Peyer's patch (tissue), 4 donors: Measurements from ENCODE around the gene MTMR12. TPM values are rescaled to one million over a fixed set of nuclear protein-coding genes. Genes with fewer than 3 reads are reported as not detected.
A peak's percentile ranks its signal among the peaks of the same experiment; 100 is the strongest.

Source experiments
- DNase-seq, 3 donors: peaks; one replicate each; pipeline ENCODE4 v3.0.0-alpha.2; 2017 to 2019
- H3K27ac ChIP-seq, 4 donors: fragments of 200-600 bp; sonication (generic); one replicate each; pipeline ENCODE4 v1.5.1; 2016 to 2019
- H3K27me3 ChIP-seq, 2 donors: fragments of 200-600 bp; sonication (generic); one replicate each; pipeline ENCODE4 v1.5.1; 2019
- H3K36me3 ChIP-seq, 3 donors: fragments of 200-600 bp; sonication (generic); one replicate each; pipeline ENCODE4 v1.5.1; 2016 to 2019
- H3K4me1 ChIP-seq, 4 donors: fragments of 200-600 bp; sonication (generic); one replicate each; pipeline ENCODE4 v1.5.1; 2016 to 2019
- H3K4me3 ChIP-seq, 4 donors: fragments of 200-600 bp; sonication (generic); 1 replicate in 3 of 4; 2 replicates in 1 of 4; pipeline ENCODE4 v1.5.1; 2016 to 2019; ENCODE audit warnings: mild to moderate bottlenecking in 1 of 4
- H3K9me3 ChIP-seq, 4 donors: fragments of 200-600 bp; sonication (generic); one replicate each; pipeline ENCODE4 v1.5.1; 2016 to 2019; ENCODE audit warnings: mild to moderate bottlenecking in 1 of 4
- CTCF ChIP-seq, 6 experiments: fragments of 450-650 bp in 4 of 6; fragments of 200-600 bp in 2 of 6; sonication (generic) in 1 of 6; IDR thresholded peaks; one replicate each; pipeline ENCODE4 v1.5.1; 2017 to 2019; ENCODE audit warnings: antibody characterized with exemption in 6 of 6, mild to moderate bottlenecking in 3 of 6, moderate library complexity in 1 of 6
- POLR2A ChIP-seq, 2 donors: fragments of 450-650 bp; IDR thresholded peaks; one replicate each; pipeline ENCODE4 v1.5.1; 2017; ENCODE audit warnings: antibody characterized with exemption in 2 of 2, mild to moderate bottlenecking in 2 of 2, moderate library complexity in 2 of 2
- total RNA-seq, 4 donors: library from RNA; depleted of rRNA; stranded (reverse); fragments of >200 nt; gene quantifications; one replicate each; pipeline ENCODE4 v1.1.0, GENCODE V29; 2016

MTMR12 gene
- total RNA-seq, 4 donors from 2014 or later = 16.0 to 43.7 (median 24.0) TPM

- no peaks in the 10 kb centered on the region for H3K9me3 ChIP-seq
- DNase-seq = no peak
- peaks cover 0 to 47% (median 0%) of the 10 kb centered on the region in 3 donors for H3K36me3 ChIP-seq
- no peaks in the 10 kb centered on the region for H3K27me3 ChIP-seq
- no peak overlapping the region for H3K4me3 ChIP-seq
- peak overlapping the region in 1 of 4 donors; percentile 22 for H3K27ac ChIP-seq
- H3K4me1 ChIP-seq = peaks cover 0 to 6% (median 2%) of the 10 kb centered on the region in 4 donors
- TF ChIP-seq CTCF (IDR thresholded peaks at IDR 0.05) (no peak), POLR2A (IDR thresholded peaks at IDR 0.05) (no peak)
These were observed 37.4 kb downstream of the MTMR12 start for GRCh38 chr5:32275396-32275741.

DNA sequence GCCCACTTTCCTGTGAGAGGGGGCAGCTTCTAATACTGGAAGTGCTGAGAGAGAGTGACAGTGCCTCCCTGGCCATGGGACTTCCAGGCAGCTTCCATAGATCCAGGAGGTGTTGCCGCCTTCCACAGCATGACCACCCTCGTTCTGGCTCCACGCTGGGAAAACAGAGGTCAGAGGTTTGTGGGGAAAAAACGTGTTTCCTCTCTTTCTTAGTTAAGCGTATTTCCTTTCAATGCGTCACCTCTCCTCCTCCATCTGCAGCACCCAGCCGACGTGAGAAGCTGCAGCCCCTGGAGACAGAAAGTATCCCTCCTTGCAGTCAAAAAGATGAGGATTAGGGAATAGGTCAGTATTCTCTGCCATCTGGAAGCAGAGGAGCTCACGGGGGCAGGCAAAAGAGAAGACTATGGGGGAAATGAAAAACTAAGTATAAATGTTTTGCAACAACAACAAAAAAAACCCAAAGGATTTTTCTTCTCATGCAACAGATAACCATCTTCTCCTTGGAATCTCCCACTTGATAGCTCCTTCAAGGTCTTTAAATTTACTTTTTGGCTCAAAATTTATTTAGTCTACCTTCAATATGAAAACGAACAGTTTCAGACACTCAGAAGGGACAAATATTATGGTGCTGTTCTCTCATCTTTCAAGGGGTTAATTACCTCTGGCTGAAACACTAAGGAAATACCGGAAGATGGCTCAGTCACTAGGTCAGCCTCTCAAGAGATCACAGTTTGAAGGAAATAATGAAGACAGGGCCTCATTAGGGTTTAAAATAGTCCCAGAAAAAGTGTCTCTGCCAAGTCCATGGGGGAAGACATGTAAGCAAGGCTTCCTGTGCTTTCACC, 38.0 kb downstream of the MTMR12 start:
- Histone ChIP-seq H3K9me3 (no peaks in the 10 kb centered on the region), H3K27me3 (no peaks in the 10 kb centered on the region), H3K36me3 (peaks cover 0 to 53% (median 0%) of the 10 kb centered on the region in 3 donors), H3K4me1 (peaks cover 0 to 6% (median 2%) of the 10 kb centered on the region in 4 donors), H3K4me3 (no peak overlapping the region), H3K27ac (peak overlapping the region in 1 of 4 donors; percentile 22)
- TF ChIP-seq POLR2A (IDR thresholded peaks at IDR 0.05) (no peak), CTCF (IDR thresholded peaks at IDR 0.05) (no peak)
- no peak for DNase-seq

GRCh38 chr5:32273821-32274220, 38.9 kb downstream of the MTMR12 start:
- H3K36me3 ChIP-seq = peaks cover 0 to 62% (median 0%) of the 10 kb centered on the region in 3 donors
- H3K27me3 ChIP-seq = no peaks in the 10 kb centered on the region
- no peak overlapping the region for H3K27ac ChIP-seq
- peaks cover 0 to 6% (median 2%) of the 10 kb centered on the region in 4 donors for H3K4me1 ChIP-seq
- no peaks in the 10 kb centered on the region for H3K9me3 ChIP-seq
- no peak for DNase-seq
- no peak overlapping the region for H3K4me3 ChIP-seq
- TF ChIP-seq POLR2A (IDR thresholded peaks at IDR 0.05) (no peak), CTCF (IDR thresholded peaks at IDR 0.05) (no peak)

DNA sequence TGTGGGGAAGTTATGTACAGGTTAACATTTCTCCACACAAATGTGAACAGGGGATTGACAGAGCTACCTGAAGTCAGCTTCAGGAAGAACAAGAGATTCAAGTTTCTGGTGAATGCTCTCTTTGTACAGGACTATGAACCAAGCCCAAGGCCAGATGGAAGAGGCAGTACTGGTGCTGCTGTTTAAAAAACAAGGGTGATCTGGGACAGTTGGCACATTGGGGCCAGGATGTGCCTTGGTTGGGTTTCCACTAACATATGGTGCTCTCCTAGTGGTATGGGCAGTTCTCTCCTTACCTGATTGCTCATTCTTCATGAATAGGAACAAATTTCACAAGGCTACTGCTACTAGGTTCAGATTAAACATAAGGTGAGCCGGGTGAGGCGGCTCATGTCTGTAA, 40.0 kb downstream of the MTMR12 start:
- H3K4me3 ChIP-seq = no peak overlapping the region
- no peak for DNase-seq
- H3K4me1 ChIP-seq = peaks cover 0 to 6% (median 0%) of the 10 kb centered on the region in 4 donors
- H3K27me3 ChIP-seq = no peaks in the 10 kb centered on the region
- H3K9me3 ChIP-seq = no peaks in the 10 kb centered on the region
- H3K36me3 ChIP-seq = peaks cover 0 to 73% (median 0%) of the 10 kb centered on the region in 3 donors
- TF ChIP-seq CTCF (IDR thresholded peaks at IDR 0.05) (no peak), POLR2A (IDR thresholded peaks at IDR 0.05) (no peak)
- no peak overlapping the region for H3K27ac ChIP-seq

GRCh38 chr5:32270946-32271345, 41.8 kb downstream of the MTMR12 start:
- H3K4me3 ChIP-seq = no peak overlapping the region
- H3K27ac ChIP-seq = no peak overlapping the region
- peaks cover 0 to 91% (median 0%) of the 10 kb centered on the region in 3 donors for H3K36me3 ChIP-seq
- H3K9me3 ChIP-seq = no peaks in the 10 kb centered on the region
- DNase-seq = no peak
- H3K4me1 ChIP-seq = peaks cover 0 to 1% (median 0%) of the 10 kb centered on the region in 4 donors
- TF ChIP-seq CTCF (IDR thresholded peaks at IDR 0.05) (no peak), POLR2A (IDR thresholded peaks at IDR 0.05) (no peak)
- no peaks in the 10 kb centered on the region for H3K27me3 ChIP-seq
